NCI-H1105 treated with DMSO at 0.1 percent for 48 hours (cell line): Measurements from ENCODE around the gene NELFA.
"Not testable (repeated sequence)": the region's sequence is repeated elsewhere in the genome, so short reads cannot be mapped to it uniquely, and the experiment has no call there.

ENCODE experiments used
- DNase-seq: peaks from one replicate; lab custom pipeline; 2025; lab: John Stamatoyannopoulos, UW

NELFA gene

DNA sequence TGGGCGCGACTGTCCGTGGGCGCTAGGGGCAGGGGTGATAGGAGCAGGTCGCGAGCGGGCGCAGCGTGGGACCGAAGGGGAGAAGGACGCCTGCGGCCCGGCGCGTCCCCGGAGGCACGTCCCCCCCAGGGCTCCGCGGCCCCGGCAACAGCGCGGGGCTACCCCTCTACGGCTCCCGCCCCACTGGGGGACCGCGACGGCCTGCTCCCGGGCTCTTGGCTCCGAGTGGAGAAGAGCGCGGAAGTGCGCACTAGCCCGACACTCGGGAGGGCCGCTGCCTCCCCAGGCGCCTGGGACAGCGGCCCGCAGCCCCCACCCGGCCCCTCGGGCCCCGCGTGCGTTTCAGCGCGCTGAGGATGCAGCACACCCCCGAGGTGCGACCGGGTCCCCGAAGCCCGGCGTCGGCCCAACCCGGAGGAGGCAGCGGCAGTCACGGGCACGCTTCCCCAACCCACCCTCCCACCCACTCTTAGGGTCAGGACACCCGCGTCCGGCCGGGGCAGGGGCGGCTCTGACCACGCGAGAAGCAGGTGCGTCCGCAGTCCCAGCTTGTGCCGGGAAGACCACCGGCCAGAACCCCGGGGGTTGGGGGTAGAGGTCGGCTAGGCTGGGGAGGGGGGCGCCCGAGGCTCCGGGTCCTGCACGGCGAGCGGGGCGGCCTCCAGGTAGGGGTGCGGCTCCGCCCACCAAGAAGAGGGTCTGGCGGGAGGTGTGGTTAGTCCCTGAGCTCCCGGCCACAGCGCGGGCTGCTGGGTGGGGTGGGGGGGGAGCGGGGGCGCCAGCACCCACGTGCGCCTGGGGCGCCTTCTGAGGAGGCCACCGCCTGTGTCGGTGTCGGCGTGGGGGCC lies 31.8 kb upstream of the NELFA start:
- no peak for DNase-seq

DNA sequence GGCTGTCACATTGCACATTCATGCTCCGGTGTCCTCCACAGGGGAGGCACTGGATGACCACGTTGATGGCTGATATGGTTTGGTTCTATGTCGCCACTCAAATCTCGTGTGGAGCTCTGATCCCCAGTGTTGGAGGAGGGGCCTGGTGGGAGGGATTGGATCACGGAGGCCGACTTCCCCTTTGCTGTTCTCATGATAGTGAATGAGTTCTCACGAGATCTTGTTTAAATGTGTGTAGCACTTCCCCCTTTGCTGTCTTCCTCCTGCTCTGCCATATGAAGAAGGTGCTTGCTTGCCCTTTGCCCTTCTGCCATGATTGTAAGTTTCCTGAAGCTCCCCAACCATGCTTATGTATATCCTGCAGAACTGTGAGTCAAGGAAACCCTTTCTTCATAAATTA lies 28.1 kb upstream of the NELFA start:
- DNase-seq, result no peak

DNA sequence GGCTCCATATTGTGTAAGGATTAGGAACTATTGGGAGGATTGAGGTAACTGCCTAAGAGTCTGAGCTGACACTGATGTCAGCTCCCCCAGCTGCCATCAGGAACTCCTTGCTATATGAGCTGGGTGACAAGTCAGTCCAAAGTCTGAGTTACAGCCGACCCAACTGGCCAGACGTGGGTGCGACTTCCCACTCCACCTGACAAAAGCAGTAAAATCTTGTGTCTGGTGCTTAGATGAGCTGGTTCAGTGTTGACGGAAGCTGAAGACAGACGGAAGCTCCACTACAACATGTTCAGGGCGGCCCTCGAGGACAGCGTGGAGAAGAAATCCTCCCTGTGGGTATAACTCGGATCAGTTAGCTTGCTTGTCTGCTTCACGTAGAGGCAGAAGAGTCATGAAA lies 27.6 kb upstream of the NELFA start:
- no peak for DNase-seq

DNA sequence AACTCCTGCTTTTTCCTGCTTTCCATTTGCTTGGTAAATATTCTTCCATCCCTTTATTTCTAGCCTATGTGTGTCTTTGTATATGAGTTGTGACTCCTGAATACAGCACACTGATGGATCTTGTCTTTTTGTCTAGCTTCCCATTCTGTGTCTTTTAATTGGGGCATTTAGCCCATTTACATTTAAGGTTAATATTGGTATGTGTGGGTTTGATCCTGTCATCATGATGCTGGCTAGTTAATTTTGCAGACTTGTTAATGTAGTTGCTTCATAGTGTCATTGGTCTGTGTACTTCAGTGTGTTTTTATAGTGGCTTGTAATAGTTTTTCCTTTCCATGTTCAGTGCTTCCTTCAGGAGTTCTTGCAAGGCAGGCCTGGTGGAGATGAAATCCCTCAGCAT lies 22.4 kb upstream of the NELFA start:
- DNase-seq, result not testable (repeated sequence)

DNA sequence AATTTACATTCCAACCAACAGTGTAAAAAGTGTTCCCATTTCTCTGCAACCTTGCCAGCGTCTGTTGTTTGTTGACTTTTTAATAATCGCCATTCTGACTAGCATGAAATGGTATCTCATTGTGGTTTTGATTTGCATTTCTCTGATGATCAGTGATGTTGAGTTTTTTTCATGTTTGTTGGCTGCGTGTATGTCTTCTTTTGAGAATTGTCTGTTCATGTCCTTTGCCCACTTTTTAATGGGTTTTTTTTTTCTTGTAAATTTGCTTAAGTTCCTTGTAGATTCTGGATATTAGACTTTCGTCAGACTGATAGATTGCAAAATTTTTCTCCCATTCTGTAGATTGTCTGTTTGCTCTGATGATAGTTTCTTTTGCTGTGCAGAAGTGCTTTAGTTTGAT lies 18.3 kb upstream of the NELFA start:
- DNase-seq, result not testable (repeated sequence)

DNA sequence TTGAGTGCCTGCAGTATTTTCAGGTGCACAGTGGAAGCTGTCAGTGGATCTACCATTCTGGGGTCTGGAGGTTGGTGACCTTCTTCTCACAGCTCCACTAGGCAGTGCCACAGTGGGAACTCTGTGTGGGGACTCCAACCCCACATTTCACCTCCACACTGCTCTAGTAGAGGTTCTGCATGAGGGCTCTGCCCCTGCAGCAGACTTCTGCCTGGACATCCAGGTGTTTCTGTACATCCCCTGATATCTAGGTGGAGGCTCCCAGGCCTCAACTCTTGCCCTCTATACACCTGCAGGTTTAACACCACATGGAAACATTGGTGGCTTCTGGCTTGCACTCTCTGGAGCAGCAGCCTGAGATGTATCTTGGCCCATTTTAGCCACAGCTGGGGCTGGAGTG lies 17.0 kb upstream of the NELFA start:
- DNase-seq, result no peak

DNA sequence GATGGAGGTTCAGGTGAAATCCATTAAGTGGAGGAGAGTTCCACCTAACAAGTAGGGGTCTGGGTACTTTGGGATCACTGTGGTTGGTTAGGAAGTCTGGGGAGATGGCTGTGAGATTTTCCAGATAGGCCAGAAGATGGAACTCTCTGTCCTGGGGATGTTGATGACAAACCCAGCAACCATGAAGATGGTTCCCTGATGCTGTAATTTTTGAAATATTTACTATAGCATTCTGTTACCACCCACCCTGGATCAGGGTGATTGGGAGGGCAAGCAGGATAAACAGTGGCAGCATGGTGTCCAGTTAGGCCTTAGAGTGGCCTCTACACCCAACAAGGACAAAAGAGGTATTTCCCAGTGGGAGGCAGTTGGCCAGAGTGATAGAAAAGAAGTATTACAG lies 15.9 kb upstream of the NELFA start:
- DNase-seq, result no peak

DNA sequence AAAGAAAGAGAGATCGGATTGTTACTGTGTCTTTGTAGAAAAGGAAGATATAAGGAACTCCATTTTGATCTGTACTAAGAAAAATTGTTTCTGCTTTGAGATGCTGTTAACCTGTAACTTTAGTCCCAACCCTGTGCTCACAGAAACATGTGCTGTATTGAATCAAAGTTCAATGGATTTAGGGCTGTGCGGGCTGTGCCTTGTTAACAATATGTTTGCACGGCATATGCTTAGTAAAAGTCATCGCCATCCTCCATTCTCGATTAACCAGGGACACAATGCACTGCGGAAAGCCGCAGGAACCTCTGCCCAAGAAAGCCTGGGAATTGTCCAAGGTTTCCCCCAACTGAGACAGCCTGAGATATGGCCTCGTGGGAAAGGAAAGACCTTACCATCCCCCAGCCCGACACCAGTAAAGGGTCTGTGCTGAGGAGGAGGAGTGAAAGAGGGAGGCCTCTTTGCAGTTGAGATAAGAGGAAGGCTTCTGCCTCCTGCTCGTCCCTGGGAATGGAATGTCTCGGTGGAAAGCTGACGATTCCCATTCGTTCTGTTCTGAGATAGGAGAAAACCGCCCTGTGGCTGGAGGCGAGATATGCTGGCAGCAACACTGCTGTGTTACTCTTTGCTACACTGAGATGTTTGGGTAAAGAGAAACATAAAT lies 12.7 kb upstream of the NELFA start:
- DNase-seq, result not testable (repeated sequence)

DNA sequence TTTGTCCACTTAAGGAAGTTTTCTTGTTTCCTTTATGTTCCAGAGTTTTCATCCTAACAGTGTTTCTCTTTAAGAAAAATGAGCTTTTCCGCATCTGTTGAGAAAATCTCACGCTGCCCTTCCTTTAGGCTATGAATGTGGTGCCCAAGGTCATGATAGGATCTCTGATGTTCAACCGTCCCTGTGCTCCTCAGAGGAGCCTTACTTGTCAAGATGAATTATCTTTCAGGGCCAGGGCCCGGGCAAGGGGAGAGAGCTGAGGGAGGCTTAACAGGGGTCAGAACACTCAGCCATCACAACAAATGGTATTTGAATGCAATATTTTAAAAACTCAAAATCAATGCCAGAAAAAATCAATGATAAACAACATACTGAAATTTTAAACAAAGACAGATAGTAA lies 6.2 kb upstream of the NELFA start:
- no peak for DNase-seq

DNA sequence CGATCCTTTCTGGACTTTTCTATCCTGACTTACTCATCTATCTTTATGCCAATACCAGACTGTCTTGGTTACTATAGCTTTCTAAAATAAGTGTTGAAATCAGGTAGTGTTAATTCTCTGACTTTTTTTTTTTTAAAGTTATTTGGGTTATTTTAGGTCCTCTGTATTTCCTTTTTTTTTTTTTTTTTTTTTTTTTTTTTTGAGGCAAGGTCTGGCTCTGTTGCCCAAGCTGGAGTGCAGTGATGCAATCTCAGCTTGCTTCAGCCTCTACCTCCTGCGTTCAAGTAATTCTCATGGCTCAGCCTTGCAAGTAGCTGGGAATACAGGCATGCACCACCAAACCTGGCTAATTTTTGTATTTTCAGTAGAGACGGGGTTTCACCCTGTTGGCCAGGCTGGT lies 2.8 kb upstream of the NELFA start:
- DNase-seq, result no peak

DNA sequence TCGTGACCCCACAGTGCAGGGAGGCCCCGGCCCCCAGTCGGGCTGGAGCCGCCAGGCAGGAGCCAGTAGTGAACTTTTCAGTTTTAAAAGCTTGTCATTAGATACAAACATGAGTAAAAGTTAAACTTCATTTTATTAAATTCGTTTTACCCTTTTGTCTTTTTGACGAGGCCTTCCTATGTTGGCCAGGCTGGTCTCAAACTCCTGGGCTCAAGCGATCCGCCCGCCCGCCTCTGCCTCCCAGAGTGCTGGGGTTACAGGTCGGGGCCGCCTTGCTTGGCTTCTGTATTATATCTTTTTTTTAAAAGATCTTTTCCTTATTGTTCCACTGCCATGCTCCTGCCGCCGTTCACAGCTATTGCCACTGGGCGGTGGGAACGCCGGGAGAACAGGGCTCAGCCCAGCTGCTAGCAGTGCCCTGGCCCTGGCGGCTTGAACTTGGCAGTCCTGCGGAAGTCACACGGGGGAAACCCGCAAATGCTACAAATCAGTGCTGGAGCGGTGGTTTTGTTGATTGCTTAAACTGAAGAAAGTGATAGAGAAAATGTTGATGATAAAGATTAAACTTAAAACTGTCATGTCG lies 968 bp upstream of the NELFA start:
- peak; percentile 28 for DNase-seq

DNA sequence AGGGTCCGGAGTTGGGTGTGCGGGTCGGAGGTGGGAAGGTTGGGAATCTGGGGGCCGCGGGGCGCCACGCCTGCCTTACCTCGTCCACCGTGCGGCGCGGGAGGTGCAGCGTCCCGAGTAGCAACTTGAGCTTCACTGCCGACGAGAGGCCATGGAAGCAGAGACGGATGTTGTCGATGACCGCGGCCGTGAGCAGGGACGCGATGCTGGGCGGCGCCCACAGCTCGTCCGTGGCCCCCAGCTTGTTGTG lies 178 bp downstream of the NELFA start:
- no peak for DNase-seq

DNA sequence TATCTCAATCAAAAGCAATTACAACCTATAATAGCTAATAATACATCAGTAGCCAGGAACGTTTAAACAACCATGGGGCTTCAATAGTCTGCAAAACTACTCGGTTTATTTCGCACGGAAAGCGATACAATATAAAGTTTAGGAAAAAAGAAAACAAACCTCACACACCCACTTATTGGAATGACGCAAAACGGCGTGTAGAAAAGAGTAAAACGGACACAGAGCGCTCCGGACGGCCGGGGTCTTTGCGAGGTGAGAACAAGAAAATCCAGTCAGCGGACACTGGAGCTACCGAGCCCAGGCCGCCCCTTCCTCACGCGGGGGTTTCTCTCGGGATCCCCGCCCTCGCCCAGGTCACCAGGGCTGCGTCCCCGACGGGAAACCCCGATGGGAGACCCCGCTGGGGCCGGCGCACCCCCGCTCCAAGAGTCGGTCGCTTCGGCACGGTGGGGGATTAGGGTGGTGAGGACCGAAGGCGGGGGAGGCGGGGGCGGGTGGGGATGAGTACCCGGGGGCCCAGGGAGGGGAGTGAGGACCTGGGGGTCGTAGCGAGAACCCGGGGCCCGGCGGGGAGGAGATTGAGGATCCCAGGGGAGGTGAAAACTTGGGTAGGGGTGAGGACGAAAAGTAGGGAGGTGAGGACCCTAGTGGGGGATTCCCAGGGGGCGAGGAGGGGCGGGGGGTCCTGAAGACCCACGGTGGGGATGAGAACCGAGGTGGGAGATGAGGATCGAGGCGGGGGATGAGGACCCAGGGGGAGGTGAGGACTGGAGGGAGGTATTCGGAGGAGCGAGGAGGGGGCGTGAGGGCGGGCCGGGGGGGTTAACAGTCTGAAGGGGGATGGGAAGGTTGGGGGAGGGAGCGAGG lies 737 bp downstream of the NELFA start:
- no peak for DNase-seq

DNA sequence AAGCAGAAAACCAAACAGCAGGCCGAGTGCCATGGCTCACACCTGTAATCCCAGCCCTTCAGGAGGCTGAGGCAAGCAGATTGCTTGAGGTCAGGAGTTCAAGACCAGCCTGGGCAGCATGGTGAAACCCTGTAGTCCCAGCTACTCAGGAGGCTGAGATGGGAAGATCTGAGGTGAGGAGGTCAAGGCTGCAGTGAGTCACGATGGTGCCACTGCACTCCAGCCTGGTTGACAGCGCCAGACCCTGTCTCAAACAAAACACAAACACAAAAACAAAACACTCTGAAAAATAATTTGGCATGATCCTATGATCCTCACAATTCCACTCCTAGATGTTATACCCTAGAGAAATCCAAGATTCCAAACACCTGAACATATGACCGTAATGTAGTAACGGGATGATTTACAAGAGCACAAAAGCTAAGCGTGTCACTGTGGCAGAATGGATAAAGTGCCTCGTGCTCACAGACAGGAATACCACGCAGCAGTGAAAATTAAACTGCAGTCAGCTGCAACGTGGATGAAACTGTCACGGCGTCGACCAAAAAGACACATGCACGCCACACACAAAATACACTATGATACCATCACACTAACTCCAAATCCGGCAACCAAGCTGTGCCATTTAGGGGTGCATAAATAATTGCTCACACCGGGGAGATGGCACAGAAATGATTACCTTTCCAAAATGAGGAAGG lies 1.7 kb downstream of the NELFA start:
- DNase-seq, result no peak

DNA sequence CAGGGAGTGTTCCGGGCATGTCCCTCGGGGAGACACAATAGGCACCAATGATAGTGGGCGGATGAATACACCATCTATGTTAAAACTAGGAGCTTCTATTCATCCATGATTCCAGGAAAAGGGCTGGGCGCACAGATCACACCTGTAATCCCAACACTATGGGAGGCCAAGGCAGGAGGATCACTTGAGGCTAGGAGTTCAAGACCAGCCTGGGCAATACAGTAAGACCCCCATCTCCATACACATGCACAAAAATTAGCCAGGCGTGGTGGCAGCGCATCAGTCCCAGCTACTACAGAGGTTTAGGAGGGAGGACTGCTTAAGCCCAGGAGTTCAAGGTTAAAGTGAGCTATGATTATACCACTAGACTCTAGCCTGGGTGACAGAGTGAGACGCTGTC lies 2.4 kb downstream of the NELFA start:
- no peak for DNase-seq

DNA sequence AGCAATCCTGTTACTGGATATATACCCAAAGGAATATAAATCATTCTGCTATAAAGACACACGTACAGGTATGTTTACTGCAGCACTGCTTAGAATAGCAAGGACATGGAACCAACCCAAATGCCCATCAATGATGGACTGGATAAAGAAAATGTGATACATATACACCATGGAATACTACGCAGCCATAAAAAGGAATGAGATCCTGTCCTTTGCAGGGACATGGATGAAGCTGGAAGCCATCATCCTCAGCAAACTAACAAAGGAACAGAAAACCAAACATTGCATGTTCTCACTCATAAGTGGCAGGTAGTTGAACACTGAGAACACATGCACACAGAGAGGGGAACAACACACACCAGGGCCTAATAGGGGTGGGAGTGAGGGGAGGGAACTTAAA lies 5.4 kb downstream of the NELFA start:
- not testable (repeated sequence) for DNase-seq

DNA sequence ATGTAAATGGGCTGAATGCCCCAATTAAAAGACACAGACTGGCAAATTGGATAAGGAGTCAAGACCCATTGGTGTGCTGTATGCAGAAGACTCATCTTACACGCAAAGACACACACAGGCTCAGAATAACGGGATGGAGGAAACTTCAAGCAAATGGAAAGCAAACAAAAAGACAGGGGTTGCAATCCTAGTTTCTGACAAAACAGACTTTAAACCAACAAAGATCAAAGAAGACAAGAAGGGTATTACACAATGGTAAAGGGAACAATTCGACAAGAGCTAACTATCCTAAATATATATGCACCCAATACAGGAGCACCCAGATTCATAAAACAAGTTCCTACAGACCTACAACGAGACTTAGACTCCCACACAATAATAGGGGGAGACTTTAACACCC lies 9.5 kb downstream of the NELFA start:
- not testable (repeated sequence) for DNase-seq

DNA sequence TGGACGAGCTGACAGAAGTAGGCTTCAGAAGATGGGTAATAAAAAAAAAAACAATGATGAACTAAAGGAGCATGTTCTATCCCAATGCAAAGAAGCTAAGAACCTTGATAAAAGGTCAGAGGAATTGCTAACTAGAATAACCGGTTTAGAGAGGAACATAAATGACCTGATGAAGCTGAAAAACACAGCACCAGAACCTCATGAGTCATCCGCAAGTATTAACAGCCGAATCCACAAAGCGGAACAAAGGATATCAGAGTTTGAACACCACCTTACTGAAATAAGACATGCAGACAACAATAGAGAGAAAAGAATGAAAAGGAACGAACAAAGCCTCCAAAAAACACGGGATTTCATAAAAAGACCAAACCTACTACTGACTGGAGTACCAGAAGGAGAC lies 10.5 kb downstream of the NELFA start:
- no peak for DNase-seq

DNA sequence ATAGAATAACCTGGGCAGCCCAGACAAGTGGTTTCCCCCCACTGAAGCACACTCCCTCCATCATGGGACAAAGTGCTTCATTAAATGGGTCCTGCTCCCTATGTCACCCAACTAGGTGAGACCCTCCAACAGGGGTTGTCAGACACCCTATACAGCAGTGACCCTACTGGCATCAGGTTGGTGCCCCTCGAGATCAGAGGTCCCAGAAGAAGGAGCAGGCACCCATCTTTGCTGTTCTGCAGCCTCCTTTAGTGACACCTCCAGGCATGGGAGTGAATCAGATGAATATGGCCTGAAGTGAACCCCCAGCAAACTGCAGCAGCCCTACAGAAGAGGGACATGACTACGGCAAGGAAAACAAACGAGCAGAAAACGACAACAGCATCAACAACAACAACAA lies 11.1 kb downstream of the NELFA start:
- DNase-seq, result no peak

DNA sequence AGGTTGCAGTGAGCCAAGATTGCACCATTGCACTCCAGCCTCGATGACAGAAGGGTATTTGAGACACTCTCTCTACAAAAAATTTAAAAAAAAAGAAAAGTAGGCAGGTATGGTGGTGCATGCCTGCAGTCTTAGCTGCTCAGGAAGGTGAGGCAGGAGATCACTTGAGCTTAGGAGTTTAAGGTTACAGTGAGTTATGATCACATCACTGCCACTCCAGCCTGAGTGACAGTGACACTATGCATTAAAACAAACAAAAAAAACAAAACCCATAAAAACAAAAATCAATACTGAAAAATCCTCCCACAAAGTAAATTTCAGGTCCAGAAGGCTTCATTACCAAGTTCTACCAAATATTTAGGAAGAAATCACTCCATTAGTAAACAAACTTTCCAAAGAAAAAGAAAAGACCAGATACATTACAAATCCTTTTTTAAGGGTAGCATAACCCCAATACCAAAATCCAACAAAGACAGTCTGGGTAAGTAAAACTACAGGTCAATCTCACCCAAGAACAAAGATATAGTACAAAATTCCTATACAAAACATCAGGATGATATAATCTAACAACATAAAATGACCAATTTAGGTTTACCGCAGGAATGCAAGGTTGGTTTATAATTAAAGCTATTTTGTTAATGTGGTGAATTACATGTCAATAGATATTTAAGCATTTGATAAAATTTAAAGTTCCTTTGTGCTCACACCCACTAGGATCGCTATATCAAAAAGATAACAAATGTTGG lies 11.7 kb downstream of the NELFA start:
- no peak for DNase-seq

DNA sequence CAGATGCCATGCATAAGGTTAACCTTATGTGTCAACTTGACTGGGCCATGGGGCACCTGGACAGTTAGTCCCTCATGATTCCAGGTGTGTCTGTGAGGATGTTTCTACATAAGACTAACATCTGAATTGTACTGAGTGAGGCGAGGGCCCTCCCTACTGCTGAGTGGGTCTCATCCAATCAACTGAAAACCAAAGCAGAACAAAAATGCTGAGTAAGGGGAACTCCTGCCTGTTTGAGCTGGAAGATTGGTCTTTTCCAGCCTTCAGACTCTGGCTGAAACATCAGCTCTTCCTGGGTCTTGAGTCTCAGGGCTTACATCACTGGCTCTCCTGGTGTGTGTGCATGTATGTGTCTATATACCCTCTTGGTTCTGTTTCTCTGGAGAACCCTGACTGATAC lies 13.8 kb downstream of the NELFA start:
- no peak for DNase-seq
